Transverse colon (tissue), 4 donors: ENCODE data around the gene ST6GAL1. TPM values are rescaled to one million over a fixed set of nuclear protein-coding genes. Genes with fewer than 3 reads are reported as not detected.

ENCODE experiments used
- DNase-seq: peaks from one replicate; pipeline ENCODE4 v3.0.0-alpha.2; 2019
- H3K27ac ChIP-seq, 4 donors: fragments of 200-600 bp; sonication (generic); 2 replicates each; pipeline ENCODE4 v1.5.1; 2016 to 2018; ENCODE audit warnings: inconsistent platforms in 4 of 4
- H3K27me3 ChIP-seq: fragments of 200-600 bp; sonication (generic); 2 replicates; pipeline ENCODE4 v1.5.1; 2017; ENCODE audit warnings: inconsistent platforms
- H3K36me3 ChIP-seq, 4 donors: fragments of 200-600 bp; sonication (generic); 2 replicates each; pipeline ENCODE4 v1.5.1; 2017 to 2019; ENCODE audit warnings: inconsistent platforms in 4 of 4
- H3K4me1 ChIP-seq, 4 donors: fragments of 200-600 bp; sonication (generic); 2 replicates each; pipeline ENCODE4 v1.5.1; 2017 to 2020; ENCODE audit warnings: inconsistent platforms in 4 of 4
- H3K4me3 ChIP-seq, 4 donors: fragments of 200-600 bp; sonication (generic); 1 replicate in 1 of 4; 2 replicates in 3 of 4; pipeline versions ENCODE4 v1.5.1 to v1.6.1; 2017 to 2019; ENCODE audit warnings: inconsistent platforms in 4 of 4
- H3K9me3 ChIP-seq, 2 donors: fragments of 200-600 bp; sonication (generic); 2 replicates each; pipeline ENCODE4 v1.5.1; 2017 to 2019; ENCODE audit warnings: inconsistent platforms in 2 of 2
- EP300 ChIP-seq: sonication (generic); formaldehyde crosslinking; IDR thresholded peaks from one replicate; pipeline ENCODE4 v1.6.1; 2017; ENCODE audit warnings: antibody characterized with exemption, low read depth
- POLR2A ChIP-seq: fragments of 450-650 bp; IDR thresholded peaks from one replicate; pipeline ENCODE4 v1.6.1; 2016; ENCODE audit warnings: antibody characterized with exemption, mild to moderate bottlenecking, moderate library complexity
- POLR2AphosphoS5 ChIP-seq, 3 donors: sonication (generic); formaldehyde crosslinking; IDR thresholded peaks; one replicate each; pipeline ENCODE4 v1.6.1; 2016; ENCODE audit warnings: antibody characterized with exemption in 3 of 3
- WGBS, 2 donors: methylation state at CpG; one replicate each; pipeline ENCODE4 v1.1.5; 2018; ENCODE audit warnings: low coverage in 1 of 2; 5-methylcytosine and 5-hydroxymethylcytosine counted together
- in situ Hi-C, 4 donors: fragments of 200-750 bp; cut with MboI; loops; one replicate each; pipeline versions ENCODE4 v1.15.0 to v1.15.1; 2017; ENCODE audit warnings: low sequenced_read_pairs in 3 of 4, low pct_ligation_motif_present in 1 of 4, low pct_unique_long_range_greater_than_20kb in 1 of 4
- intact Hi-C: fragments of 100-400 bp; cut with DNase I; formaldehyde crosslinking; loops from one replicate; pipeline ENCODE4 v1.15.1; 2023; ENCODE audit warnings: low total_unique reads
- total RNA-seq, 4 donors: library from RNA; depleted of rRNA; stranded (reverse); fragments of >200 nt; gene quantifications; one replicate each; pipeline ENCODE4 v1.1.0, GENCODE V29; 2016
- TF ChIP-seq, protein P1 (sequence below), 5 experiments: fragments of 200-600 bp in 3 of 5; fragments of 450-650 bp in 2 of 5; sonication (generic) in 3 of 5; IDR thresholded peaks; 1 replicate in 2 of 5; 2 replicates in 3 of 5; pipeline ENCODE4 v1.5.1; 2016 to 2017; ENCODE audit warnings: antibody characterized with exemption in 5 of 5, inconsistent platforms in 3 of 5, mild to moderate bottlenecking in 2 of 5, moderate library complexity in 1 of 5

The ST6GAL1 gene
- total RNA-seq, 4 donors from 2014 or later: 22.4 to 50.5 (median 31.2) TPM

DNA sequence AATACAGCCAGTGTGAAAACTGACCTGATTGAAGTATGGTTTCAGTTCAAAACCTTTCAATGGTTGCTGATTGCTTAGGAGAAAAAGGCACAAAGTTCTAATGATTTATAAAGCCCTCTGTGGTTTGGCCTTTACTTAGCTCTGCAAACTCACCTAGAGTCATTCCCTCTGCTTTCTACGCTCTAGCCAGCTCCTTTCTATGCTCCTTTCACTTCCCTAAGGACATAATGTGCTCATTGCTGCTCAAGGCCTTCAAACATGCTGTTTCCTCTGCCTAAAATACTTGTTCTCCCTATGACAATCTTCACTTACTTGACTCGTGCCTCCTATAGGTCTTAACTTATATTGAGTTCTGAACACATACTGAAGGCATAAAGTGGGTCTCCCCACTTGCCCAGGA is 190.0 kb downstream of the ST6GAL1 start:
- no peak overlapping the region for H3K4me3 ChIP-seq
- H3K27ac ChIP-seq: no peak overlapping the region
- 73 to 87% methylated on average over 2 of the region's 2 CpGs for WGBS, 2 donors
- no peaks in the 10 kb centered on the region for H3K27me3 ChIP-seq
- no peak for TF ChIP-seq EP300
- TF ChIP-seq, protein P1, sequence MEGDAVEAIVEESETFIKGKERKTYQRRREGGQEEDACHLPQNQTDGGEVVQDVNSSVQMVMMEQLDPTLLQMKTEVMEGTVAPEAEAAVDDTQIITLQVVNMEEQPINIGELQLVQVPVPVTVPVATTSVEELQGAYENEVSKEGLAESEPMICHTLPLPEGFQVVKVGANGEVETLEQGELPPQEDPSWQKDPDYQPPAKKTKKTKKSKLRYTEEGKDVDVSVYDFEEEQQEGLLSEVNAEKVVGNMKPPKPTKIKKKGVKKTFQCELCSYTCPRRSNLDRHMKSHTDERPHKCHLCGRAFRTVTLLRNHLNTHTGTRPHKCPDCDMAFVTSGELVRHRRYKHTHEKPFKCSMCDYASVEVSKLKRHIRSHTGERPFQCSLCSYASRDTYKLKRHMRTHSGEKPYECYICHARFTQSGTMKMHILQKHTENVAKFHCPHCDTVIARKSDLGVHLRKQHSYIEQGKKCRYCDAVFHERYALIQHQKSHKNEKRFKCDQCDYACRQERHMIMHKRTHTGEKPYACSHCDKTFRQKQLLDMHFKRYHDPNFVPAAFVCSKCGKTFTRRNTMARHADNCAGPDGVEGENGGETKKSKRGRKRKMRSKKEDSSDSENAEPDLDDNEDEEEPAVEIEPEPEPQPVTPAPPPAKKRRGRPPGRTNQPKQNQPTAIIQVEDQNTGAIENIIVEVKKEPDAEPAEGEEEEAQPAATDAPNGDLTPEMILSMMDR (IDR thresholded peaks at IDR 0.05): no peak
- no peak for TF ChIP-seq POLR2A
- no peak for TF ChIP-seq POLR2AphosphoS5 (IDR thresholded peaks at IDR 0.05)
- no peak for DNase-seq
- in situ Hi-C loops (no loop called here), intact Hi-C loops (no loop called here)
- H3K4me1 ChIP-seq: no peaks in the 10 kb centered on the region
- H3K36me3 ChIP-seq: no peaks in the 10 kb centered on the region
- H3K9me3 ChIP-seq: no peaks in the 10 kb centered on the region

DNA sequence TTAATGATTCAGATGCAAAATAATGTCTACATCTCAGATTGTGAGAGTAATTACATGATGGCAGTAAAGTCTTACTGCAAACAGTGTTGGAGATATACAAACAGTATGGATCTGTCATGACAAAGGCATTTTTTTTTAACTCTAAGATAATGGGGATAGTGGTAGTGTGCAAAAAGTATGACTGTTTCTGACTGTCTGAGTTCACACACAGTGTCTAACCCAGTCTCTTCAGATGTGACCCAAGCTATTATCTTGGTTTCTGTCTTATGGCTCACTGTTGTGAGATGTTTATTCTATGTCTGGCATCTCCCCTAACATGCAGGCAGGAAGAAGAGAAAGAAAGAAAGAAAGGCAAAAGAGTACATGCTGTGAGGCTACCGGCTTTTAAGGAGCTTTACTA is 191.9 kb downstream of the ST6GAL1 start:
- WGBS, 2 donors: 93 to 100% methylated on average over 1 of the region's 1 CpG
- Histone ChIP-seq H3K9me3 (no peaks in the 10 kb centered on the region), H3K27me3 (no peaks in the 10 kb centered on the region), H3K4me1 (no peaks in the 10 kb centered on the region), H3K4me3 (no peak overlapping the region), H3K27ac (no peak overlapping the region), H3K36me3 (no peaks in the 10 kb centered on the region)
- in situ Hi-C loops (no loop called here), intact Hi-C loops (no loop called here)
- no peak for DNase-seq
- TF ChIP-seq EP300 (no peak), POLR2A (no peak), POLR2AphosphoS5 (IDR thresholded peaks at IDR 0.05) (no peak)
- TF ChIP-seq, protein P1 (IDR thresholded peaks at IDR 0.05): no peak

DNA sequence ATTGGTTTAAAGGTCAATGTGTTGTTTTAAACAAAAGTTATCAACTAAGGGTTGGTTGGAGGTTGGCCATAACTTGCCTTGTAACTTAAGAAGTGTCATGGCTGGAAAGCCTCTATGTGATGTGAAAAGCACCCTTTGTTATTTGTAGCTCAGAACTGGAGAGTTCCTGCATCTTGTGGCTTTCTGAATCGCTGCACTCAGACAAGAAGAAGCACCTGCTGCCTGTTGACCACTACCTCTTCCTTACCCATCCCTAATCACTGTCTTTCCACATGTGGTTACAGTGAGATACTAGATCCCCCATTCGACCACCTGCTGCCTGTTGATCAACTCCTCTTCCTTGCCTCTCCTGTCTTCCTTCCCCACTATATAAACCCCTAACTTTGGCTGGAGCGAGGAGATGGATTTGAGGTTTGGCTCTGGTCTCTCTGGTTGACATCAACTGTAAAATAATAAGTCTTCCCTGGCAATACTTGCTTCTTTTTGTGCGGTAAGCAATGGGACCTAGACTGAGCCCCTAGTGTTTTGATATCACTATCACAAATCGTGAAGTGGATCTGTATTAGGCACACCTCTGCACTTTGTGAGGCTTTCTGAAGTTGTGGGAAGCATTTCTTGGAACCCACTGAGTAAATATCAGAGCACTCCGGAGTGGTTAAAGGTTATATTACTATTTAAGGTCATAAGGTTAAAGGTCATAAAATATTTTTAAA is 195.1 kb downstream of the ST6GAL1 start:
- 73 to 82% methylated on average over 2 to 6 of the region's 6 CpGs for WGBS, 2 donors
- intact Hi-C loops: no loop called here
- H3K27me3 ChIP-seq: no peaks in the 10 kb centered on the region
- no peak for TF ChIP-seq POLR2A
- TF ChIP-seq EP300: no peak
- TF ChIP-seq, protein P1 (IDR thresholded peaks at IDR 0.05): no peak
- no peak for TF ChIP-seq POLR2AphosphoS5 (IDR thresholded peaks at IDR 0.05)
- no peak overlapping the region for H3K4me3 ChIP-seq
- H3K27ac ChIP-seq: no peak overlapping the region
- in situ Hi-C loops: no loop called here
- no peaks in the 10 kb centered on the region for H3K4me1 ChIP-seq
- H3K9me3 ChIP-seq: no peaks in the 10 kb centered on the region
- DNase-seq: no peak
- H3K36me3 ChIP-seq: no peaks in the 10 kb centered on the region

Other genes starting within 250 kb of the ST6GAL1 start
- 1 to 10 TPM in 2 of 4 donors, not detected in 2; 1.6 to 2.0 TPM for gene KNG1, start 213.2 kb upstream of the ST6GAL1 start, total RNA-seq
- 100 to 1,000 TPM; 146 to 550 (median 353) TPM for gene EIF4A2, start 146.9 kb upstream of the ST6GAL1 start, total RNA-seq
- gene RFC4, start 124.0 kb upstream of the ST6GAL1 start, total RNA-seq: 100 to 1,000 TPM in 1 of 4 donors, 10 to 100 TPM in 1, 1 to 10 TPM in 1, not detected in 1; 7.2 to 226 (median 10.5) TPM
- 10 to 100 TPM in 1 of 4 donors, 1 to 10 TPM in 2, not detected in 1; 4.6 to 11.7 (median 7.5) TPM for gene ADIPOQ, start 87.8 kb upstream of the ST6GAL1 start, total RNA-seq
- 1 to 10 TPM in 3 of 4 donors, not detected in 1; 2.2 to 5.6 (median 2.4) TPM for gene RPL39L, start 209.0 kb downstream of the ST6GAL1 start, total RNA-seq